Dermis microvascular lymphatic vessel endothelial cell (primary cell): Measurements from ENCODE around the gene TLE5. TPM values are rescaled to one million over a fixed set of nuclear protein-coding genes. Genes with fewer than 3 reads are reported as not detected.
"Not testable (repeated sequence)": the region's sequence is repeated elsewhere in the genome, so short reads cannot be mapped to it uniquely, and the experiment has no call there.

Experiments
- DNase-seq, 2 donors: peaks; one replicate each; pipeline versions ENCODE4 v3.0.0 to v3.0.0-alpha.2; 2010; ENCODE audit warnings: low read depth in 2 of 2
- total RNA-seq: library from RNA; depleted of rRNA; stranded (reverse); fragments of >200 nt; gene quantifications from 2 replicates; pipeline ENCODE4 v1.2.1, GENCODE V29; 2014

The TLE5 gene
- total RNA-seq, 1 donor from 2014 or later: 88.1 TPM

DNA sequence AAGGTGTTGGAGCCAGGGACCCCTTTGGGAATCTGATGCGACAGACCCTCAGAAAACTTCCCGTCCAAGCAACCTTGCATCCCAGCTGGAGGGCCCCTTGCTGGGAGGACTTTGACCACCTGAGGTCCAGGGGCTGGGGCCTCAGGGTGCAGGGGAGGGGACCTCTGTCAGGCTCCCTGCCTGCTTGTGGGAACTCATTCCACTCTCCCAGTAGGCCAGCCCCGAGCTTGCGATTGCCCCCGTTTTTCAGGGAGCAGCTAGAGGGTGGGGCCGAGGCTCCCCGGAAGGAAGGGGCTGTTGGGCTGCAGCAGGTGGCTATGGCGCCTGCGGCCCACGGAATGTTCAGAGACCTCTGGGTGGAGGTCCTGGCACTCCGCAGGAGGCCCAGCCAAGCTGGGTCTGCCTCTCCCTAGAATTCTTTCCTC lies 34.6 kb upstream of the TLE5 start:
- no peak for DNase-seq

DNA sequence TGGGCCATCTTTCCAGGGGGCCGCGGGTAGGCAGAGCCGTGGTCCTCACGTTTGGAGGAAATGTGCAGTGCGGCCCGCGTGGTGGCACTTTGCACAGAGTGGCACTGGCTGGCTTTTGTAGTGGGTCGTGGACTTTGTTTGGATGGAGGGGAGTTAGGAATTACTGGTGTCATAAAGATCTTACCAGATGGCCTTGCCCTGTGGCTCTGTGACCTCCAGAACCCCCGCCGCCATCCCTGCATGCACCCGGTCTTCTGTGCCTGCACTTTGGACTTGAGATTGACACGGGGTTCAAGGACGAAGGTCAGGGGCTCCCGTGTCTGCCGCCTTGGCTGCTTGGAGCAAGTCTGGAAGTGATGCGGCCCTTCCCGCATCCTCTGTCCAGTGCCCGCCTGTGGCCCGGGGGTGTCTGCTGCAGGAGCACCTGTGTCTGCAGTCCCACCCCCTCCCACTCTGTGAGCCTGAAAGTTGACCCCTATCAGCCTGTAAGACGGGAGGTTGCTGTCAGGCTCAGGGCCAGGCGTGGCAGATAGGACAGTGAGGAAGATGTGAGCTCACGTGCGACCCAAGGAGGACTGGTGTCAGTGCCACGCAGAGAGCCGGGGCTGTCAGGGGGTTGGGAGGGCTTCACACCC lies 34.1 kb upstream of the TLE5 start:
- no peak for DNase-seq

DNA sequence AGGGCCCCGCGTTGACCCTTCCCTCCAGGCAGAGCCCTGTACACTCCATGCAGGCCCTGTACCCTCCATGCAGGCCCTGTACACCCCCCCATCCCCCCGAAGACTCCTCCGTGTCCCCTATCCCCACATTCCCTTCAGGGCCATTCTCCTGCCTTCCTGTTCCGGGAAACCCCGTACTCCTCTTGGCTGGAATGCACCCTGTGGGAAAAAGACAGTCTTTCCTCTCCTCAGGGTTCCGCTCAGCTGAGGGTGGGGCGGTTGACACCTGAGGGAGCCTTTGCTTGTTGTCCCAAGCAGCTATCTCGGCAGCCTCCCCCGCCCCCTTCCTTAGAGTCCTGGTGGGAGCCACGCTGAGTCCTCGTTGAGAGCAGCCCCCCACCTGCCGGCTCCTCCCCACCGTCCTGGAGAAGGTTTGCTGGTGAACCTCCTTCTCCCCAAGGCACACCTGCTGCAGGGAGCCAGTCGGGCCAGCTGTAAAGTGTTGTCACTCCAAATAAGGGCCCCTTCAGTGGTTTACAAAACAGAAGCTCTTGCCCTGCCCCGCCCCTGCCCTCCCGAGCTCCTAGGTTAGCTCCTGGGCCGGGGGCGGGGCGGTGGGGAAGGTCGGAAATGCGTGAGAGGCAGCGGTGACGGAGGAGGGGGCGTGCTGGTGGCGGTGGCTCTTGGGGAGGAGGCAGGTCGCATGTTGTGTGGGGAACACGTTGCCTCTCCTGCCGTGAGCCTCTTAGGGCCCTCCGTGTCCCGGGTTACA lies 33.3 kb upstream of the TLE5 start:
- peak in 1 of 2 donors; percentile 46 for DNase-seq

DNA sequence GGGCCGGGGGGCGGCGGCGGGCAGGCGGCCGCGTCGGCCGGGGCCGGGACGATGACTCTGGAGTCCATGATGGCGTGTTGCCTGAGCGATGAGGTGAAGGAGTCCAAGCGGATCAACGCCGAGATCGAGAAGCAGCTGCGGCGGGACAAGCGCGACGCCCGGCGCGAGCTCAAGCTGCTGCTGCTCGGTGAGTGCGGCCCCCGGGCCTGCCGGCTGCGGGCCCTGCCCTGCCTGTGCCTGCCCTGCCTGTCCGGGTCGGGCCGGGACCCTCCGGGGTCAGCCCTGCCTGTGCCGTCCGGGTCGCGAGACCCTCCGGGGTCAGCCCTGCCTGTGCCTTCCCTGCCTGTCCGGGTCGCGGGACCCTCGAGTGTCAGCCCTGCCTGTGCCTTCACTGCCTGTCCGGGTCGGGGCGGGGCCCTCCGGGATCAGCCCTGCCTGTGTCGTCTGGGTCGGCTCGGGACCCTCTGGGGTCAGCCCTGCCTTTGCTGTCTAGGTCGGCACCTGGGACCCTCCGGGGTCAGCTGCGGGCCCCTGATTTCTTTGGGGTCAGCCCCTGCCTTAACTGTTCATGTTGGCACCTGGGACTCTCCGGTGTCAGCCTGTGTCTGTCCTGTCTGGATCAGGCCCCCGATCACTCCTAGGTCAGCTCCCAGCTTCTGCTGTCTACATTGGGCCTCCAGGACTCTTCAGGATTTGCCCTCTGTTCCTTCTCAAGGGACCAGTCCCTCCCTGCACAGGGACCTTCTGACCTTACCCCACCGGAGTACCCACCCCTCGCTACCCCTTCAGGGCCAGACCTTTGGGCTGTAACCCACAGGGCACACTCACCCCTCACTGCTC lies 32.5 kb upstream of the TLE5 start:
- peak in 1 of 2 donors; percentile 28 for DNase-seq

DNA sequence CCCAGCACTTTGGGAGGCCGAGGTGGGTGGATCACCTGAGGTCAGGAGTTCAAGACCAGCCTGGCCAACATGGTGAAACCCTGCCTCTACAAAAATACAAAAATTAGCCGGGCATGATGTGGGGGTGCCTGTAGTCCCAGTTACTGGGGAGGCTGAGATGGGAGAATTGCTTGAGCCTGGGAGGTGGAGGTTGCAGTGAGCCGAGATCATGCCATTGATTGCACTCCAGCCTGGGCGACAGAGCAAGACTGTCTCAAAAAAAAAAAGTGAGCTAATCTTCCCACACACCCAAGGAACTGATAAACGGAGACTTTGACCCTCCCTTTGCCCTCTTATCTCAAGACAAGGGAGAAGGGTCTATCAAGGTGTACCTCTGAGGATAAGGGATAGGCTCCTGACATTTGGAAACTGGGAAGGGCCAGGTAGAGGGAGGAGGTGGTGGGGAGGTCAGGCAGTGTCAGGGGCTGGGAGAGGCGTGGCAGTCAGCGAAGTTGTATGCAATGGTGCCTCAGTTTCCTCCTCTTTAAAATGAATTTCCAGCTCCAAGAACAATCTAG lies 27.1 kb upstream of the TLE5 start:
- DNase-seq: not testable (repeated sequence)

DNA sequence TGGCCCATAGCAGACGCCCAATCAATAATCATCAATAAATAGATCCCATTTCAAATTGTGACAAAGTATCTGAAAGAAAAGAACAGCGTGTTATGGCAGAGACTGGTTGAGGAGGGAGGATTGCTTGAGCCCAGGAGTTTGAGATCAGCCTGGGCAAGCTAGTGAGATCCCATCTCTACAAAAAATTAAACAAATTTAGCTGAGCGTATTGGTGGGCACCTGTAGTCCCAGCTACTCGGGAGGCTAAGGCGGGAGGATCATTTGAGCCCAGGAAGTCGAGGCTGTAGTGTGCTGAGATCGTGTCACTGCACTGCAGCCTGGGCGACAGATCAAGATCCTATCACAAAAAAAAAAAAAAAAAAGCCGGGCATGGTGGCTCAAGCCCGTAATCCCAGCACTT lies 25.5 kb upstream of the TLE5 start:
- DNase-seq: no peak

DNA sequence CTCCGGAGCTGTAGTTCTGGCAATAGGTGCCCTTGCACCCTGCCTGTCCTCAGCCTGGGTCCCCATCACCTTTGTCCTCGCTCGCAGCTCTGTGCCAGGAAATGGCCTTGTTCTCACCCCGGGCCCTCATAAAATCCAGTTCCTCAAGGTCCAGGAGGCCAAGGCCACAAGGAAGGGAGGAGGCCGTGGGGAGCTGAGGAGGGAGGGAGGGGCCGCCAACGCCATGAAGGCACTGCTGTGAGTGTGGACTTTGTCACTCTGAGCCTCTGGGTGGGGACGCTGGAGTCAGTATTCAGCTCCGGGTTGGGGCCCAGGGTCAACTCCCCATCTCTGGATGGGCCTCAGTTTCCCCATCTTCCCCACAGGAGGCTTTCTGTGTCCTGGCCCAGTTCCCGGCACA lies 22.6 kb upstream of the TLE5 start:
- no peak for DNase-seq

DNA sequence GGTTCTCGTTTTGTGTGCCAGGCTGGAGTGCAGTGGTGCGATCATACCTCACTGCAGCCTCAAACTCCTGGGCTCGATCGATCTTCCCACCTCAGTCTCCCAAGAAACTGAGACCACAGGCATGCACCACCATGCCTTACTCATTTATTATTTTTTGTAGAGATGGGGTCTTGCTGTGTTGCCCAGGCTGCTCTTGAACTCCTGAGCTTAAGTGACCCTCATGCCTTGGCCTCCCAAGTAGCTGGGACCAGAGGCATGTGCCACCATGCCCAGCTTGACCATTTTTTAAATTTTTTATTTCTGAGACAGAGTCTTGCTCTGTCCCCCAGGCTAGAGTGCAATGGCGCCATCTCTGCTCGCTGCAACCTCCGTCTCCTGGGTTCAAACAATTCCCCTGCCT lies 21.7 kb upstream of the TLE5 start:
- DNase-seq: no peak

DNA sequence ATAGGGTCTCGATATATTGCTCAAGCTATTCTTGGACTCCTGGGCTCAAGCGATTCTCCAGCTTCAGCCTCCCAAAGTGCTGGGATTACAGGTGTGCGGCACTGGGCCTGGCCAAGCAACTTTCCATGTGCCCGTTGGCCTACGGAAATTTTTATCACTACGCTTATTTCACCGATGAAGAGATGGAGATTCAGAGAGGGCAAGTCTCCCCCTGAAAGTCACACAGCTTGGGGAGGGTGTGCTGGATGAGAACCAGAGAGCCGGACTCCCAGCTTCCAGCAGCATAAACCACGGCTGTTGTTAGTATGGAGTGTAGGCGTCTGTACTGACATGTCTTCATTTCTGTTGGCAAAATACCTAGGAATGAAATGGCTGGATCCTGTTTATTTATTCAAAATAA lies 20.0 kb upstream of the TLE5 start:
- no peak for DNase-seq

DNA sequence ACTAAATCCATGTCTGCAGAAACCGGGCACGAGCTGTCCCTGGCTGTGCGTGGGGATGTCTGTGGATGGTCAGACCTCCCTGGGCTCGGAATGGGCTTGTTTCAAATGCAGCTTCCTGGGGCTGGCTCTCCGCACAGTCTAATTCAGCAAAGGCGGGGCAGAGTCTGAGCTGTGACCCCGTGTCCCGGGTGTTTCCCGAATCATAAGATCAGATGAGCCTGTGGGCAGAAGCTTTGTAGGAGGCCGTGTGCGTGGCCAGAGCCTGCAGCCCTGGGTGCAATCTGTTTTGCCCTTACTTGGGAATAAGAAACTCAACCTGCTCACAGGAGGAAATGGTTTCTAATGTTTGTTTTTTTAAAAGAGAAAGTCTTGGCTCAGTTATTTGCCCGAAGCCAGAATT lies 18.0 kb upstream of the TLE5 start:
- DNase-seq: peak in 1 of 2 donors; percentile 17

DNA sequence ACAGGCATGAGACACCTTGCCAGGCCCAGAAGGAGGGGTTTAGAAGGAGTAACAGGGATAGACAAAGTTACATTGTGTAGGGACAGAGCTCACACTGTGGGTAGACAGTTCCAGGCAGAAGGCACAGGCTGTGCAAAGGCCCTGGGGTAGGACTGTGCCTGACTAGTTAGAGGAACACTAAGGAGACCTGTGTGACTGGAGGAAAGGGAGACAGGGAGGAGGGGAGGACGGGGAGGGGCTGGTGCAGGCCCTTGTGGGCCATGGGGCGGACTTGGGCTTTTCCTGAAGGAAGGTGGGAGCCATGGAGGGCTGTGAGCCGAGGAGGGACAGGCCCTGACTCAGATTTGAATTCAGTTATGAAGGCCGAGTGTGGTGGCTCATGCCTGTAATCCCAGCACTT lies 17.3 kb upstream of the TLE5 start:
- DNase-seq: no peak

DNA sequence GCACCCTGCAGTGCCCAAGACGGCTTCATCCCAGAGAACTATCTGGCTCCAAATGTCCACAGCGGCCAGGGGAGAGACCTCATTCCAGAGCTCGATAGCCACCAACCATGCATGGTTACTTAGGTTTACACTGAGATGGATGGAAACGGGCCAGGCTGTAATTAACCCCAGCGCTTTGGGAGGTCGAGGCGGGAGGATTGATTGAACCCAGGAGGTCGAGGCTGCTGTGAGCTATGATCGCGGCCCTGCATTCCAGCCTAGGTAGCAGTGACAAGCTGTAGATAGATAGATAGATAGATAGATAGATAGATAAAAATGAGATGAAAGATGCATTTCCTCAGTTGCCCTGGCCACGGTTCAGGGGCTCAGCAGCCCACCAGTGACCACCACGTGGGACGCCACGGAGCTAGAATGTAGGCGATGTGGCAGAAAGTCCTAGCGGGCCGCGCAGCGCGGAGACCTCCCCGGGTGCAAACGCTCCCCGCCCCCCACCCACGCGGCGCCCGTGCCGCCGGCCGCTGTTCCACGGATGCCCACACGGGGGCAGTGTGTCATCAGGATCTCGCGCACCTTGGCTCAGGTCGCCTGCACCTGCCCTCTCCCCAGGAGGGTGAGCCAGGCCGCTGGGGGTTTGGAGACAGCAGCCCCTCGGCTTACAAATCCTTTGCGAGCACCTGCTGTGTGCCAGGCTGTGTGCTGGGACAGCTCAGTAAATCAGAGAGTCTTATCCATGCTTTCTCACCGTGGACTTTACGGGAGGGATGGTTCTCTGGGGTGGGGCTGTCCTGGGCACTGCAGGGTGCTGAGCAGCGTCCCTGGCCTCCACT lies 13.5 kb upstream of the TLE5 start:
- peak in 1 of 2 donors; percentile 36 for DNase-seq

DNA sequence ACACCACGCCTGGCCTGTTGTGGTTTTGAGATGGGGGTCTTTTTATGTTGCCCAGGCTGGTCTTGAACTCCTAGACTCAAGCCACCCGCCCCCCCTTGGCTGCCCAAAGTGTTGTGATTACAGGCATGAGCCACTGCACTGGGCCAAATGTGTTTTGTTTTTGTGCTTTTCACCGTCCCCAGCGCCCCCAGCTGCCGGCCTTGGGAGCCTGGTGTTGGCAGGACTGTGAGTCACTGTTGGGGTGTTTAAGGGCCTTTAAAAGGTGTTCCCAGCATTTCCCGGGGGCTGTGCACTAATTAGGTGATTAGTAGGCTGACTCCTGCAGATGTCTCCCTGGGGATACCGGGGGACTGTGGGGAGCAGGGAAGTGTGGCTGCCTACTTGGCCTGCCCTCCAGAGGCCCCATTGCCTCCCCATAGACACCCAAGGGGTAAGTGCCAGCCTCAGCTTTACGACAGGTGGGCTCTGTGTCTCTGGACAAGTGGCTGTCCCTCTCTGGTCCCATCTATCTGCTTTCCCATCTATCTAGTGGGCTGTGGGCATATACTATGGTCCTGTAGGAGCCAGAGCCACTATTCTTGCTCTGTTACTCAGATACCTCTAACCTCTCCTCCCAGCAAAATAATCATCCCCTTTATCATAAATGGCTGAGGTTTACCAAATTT lies 11.8 kb upstream of the TLE5 start:
- peak in 1 of 2 donors; percentile 13 for DNase-seq

DNA sequence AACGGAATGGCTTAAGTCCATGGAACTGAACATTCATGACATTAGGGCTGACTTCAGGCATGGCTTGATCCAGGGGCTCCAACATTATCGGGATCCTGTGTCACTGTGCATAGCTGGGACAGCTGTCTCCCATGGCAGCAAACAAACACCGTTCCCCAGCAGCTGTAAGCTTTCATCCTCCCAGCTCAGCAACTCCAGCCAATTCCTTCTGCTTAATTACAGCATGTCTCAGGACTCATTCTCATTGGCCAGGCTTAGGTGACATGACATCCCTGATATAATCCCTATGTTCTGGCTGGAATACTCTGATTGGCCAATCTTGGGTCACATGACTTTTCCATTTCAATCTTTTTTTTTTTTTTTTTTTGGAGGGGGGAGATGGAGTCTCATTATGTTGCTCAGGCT lies 10.9 kb upstream of the TLE5 start:
- peak in 1 of 2 donors; percentile 53 for DNase-seq

DNA sequence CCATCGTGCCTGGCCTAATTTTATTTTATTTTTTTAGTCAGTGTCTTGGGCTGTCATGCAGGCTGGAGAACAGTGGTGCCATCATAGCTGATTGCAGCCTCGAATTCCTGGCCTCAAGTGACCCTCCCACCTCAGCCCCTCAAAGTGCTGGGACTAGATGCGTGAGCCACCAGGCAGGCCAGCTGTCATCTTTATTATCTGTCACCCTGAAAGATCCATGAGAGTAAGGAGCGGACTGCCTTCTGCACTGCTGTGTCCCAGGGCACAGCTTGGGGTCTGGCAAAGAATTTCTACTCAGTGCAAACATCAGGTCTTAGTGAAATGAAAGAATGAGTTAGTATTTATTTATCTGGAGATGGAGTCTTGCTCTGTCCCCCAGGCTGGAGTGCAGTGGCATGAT lies 9.5 kb upstream of the TLE5 start:
- DNase-seq: no peak

DNA sequence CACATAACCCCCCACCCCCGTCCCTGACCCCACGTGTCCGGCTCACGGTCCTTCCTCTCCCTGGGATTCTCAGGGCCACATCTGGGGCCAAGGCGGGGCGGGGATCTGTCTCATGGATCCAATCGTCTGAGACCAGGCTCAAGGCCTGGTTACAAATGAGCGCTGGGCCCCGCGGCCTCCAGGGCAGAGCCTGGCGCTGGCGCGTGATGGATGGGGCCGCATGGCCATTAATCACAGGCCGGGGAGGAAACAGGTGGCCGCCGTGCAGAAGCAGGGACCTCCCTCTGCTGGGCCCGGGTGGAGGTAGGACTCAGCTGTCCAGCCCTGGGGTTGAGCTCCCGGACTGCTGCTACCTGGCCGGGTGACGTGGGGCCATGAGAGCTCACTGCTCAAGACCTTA lies 5.8 kb upstream of the TLE5 start:
- DNase-seq: peak in 1 of 2 donors; percentile 55

DNA sequence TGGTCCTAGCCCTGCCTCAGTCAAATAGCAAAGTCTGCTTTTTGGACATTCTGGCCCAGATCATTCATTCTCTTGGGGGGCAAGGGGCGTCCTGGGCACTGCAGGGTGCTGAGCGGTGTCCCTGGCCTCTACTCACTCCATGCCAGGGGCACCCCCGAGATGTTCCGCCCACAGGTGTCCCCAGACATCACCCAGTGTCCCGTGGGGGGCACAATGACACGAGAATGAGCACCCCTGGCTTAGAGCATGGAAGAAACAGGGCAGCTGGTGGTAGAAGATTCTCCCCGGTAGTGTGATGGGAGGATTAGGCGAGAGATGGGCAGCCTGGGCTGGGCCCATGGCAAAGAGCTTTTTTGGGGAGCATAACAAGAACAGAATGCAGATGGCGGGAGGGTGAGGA lies 5.3 kb upstream of the TLE5 start:
- DNase-seq: no peak

DNA sequence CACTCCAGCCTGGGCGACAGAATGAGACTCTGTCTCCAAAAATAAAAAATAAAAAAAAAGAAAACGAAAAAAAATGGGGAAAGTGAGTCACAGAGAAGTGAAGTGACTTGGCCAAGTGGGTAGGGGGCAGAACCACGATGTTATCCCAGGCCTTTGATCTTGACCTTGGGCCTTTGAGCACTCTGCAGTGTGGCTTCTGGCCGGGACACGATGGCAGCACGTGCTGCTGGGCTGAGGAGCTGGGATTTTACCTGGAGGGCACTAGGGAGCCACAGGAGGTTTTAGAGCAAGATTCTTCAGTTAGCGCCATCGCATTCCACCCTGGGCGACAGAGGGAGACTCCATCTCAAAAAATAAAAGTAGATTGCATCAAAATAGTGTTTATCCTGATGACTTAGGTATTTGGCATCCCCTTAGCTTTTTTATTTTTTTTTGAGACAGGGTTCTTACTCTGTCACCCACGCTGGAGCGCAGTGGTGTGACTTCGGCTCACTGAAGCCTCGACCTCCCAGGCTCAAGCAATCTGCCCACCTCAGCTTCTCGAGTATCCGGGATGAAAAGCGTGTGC lies 4.3 kb upstream of the TLE5 start:
- no peak for DNase-seq

DNA sequence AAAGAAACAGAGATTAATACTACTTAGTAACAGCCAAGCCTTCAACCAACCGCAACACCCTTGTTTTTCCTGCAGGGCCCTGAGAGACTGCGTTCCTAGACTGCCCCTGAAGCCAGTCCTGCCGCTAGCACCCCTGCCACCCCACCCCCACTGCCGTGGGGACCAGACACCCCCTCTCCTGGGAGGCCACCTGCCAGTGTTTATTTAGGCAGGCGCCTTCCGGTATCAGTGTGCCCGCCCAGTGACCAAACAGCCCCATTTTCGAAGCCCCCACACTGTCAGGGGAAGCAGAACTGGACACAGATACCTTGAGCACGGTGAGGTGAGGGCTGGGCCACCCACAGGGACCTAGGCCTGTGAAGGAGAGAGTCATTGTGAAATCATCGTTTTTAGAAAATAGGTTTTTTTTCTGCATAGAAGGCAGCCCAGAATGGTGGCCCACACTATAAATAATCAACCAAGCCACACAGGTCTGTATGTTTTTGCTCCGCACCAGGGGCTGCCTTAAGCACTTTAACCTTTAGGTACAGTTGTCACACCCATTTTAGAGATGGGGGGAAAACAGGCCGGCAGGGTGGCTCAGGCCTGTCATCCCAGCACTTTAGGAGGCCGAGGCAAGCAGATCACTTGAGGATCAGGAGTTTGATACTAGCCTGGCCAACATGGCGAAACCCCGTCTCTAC lies 3.5 kb upstream of the TLE5 start:
- DNase-seq: no peak

DNA sequence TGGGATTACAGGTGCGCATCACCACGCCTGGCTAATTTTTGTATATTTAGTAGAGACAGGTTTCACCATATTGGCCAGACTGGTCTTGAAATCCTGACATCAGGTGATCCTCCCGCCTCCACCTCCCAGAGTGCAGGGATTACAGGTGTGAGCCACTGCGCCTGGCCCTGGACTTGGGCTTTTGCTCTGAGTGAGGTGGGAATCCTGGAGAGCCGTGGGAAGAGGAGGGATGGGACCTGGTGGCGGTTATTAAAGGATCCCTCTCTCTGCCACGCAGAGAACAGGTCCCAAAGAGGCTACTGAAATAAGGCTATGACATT lies 1.7 kb upstream of the TLE5 start:
- DNase-seq: no peak
